DMS 273 (cell line): ENCODE results near the gene FOXJ1.

Experiments
- DNase-seq: peaks from one replicate; lab custom pipeline; 2025; ENCODE audit not compliant: unreplicated experiment; lab: John Stamatoyannopoulos, UW

FOXJ1 gene

DNA sequence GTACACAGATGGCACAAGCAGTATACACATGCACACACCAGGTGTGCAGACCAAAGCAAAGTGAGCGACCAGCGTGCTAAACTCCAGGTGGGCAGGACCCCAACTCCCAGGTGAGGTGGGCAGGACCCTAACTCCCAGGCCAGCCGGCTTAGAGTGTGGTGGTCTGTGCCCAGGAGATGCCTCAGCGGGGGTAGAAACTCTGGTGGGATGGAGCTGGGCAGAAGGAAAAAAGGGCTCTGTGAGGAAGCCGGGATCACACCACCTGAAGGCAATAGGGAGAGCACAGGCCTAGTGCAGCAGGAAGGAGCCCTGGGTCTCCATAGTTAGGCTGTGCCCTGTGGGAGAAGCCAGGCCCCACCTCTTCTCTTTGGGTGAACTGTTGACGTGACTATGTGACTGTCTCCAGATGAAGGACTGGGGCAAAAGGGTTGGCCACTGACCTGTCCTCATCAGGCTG lies 1.6 kb upstream of the FOXJ1 start:
- DNase-seq: no peak

DNA sequence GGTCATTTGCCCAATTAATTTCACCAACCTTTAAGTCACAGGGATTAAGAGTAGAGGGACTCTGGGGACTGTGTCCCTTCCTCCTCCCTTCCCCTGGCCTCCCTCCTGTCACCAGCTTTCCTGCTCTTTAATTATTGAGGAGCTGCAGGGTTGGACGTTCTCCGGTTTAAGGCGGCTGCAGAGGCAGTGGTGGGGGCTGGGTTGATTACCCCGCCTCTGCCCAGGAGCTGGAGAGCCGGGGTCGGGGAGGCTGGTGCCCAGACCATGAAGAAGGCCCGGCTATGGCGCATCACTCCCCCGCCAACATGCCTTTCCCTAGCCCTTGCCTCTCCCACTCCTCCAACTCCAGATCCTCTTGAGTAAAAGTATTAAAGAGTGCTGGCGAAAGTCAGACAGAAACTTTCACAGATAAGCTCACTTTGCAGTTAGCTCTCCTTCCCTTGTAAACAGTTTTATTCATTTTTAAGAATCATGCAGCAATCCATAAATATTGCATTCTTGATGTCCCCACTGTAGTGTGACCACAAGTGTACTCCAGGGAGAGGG lies 1.1 kb upstream of the FOXJ1 start:
- DNase-seq: no peak

DNA sequence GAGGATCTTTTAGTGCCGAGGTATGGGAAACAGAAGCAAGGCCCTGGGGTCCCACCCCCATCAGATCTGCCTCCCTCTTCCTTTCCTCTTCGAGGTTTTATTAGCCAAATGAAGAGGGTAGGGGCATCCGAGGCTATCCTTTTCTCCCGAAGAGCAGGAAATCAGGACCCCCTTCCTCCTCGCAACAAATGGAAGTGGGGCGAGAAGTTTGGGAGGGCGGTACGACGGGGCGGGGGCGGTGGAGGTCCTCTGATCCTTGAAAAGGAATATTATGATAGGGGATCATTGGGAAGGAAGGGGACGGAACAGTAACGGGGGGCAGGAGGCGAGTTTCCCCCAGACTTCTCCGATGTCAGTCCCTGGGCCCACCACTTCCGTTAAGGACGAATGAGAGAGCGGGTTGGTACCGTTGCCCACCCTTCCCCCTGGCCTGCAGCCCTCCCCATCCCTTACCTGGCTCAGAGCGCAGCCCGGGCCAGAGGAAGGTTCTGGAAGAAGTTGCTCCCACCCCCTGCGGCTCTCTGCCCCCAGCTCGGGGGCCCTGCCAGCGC lies 309 bp downstream of the FOXJ1 start:
- DNase-seq: no peak

DNA sequence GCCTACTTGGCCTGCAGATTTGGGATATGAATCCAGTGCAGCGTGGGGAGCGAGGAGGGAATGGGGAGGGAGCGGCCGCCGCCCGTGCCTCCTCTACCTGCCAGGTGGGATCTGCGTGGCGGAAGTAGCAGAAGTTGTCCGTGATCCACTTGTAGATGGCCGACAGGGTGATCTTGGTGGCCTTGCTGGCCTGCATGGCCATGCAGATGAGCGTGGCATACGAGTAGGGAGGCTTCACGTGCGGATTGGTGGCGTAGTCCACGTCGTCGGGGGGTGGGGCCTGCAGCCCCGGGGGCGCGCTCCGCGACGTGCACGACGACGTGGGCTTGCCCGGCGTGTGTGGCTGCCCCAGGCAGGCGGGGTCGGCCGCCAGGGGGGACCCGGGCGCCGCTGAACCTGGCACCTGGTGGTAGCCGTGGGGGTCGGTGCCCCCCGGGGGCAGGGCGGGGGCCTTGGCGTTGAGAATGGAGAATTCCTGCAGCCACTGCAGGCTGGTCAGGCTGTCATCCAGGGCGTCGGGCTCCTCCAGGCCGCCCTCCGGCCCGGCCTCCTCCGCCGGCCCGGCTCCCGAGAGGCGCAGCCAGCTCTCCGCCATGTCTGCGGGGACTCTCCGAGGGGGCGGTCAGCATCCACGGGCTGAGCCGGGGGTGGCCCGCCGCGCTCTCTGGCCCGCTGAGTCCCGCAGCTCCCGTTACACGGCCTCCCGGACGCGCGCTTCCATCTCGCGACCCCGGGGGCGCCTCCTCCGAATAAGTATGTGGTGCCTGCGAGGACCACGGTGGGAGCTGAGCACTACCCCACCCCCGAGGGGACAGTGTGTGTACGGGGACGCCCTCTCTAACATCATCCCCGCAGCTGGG lies 1.0 kb downstream of the FOXJ1 start:
- no peak for DNase-seq

DNA sequence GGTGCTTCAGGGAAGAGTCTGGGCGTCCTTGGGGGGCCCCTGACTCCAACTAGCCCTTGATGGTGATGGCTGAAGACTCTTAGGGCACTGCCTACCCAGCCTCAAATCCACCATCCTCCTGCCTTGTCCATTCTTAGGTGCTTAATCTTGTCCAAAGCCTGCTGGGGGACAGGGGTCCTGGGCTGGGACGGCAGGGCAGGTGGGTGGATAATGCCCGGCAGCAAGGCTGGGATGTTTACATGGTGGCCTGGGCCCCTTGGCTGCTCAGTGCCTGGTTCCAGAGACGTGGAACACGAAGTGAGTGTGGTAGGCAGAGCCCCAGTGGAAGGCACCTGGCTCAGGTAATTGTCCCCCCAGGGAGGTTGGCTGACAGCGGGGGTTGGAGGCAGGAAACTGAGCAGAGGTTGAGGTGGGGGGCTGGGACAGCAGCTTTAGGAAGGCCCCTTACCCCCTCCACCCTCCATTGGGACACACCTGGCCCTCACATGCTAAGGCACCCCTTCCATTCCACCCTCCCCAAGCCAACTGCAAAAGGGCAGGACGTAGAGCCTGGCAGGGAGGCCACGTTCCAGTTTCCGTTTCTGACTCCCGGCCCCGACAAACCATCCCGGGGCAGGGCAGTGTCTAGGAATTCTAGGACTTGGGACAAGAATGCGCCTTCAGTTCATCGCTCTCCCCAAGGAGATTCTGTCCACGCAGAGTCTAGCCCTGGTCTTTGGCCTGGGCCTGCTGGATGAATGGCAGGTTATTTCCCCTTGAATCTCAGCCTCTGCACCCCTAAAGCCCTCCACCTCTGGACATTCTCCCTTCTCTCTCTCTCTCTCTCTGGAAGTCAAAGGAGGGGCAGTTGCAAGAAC lies 1.9 kb downstream of the FOXJ1 start:
- no peak for DNase-seq

DNA sequence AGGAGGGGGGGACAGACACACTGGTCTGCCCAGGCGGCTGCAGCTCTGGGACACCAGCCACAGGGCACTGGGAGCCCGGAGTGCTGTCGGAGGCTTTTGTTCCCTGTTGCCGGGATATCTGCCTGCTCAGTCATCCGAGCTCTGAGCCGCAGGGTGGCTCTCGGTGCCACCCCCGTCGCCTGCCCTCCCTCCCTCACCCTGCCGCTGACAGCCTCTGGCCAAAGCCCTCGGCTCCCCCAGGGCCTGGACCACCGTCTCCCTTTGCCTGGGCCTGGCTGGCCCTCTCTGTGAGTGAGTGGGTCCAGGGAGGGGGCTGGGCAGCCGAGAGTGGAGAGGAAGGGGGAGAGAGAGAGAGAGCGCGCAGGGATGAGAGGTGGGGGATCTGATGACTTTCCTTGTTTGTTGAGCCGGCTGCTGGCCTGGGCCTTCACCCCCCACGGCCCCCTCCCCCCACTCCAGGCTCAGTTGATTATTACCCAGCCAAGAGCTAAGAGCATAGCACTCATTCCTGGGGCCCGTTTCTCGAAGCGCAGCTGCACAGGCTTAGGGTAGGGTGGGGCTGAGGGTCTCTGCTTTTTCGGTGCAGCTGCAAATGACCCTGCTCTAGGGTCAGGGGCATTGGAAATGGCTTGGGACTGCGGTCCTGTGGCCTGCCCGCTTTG lies 2.7 kb downstream of the FOXJ1 start:
- no peak for DNase-seq

DNA sequence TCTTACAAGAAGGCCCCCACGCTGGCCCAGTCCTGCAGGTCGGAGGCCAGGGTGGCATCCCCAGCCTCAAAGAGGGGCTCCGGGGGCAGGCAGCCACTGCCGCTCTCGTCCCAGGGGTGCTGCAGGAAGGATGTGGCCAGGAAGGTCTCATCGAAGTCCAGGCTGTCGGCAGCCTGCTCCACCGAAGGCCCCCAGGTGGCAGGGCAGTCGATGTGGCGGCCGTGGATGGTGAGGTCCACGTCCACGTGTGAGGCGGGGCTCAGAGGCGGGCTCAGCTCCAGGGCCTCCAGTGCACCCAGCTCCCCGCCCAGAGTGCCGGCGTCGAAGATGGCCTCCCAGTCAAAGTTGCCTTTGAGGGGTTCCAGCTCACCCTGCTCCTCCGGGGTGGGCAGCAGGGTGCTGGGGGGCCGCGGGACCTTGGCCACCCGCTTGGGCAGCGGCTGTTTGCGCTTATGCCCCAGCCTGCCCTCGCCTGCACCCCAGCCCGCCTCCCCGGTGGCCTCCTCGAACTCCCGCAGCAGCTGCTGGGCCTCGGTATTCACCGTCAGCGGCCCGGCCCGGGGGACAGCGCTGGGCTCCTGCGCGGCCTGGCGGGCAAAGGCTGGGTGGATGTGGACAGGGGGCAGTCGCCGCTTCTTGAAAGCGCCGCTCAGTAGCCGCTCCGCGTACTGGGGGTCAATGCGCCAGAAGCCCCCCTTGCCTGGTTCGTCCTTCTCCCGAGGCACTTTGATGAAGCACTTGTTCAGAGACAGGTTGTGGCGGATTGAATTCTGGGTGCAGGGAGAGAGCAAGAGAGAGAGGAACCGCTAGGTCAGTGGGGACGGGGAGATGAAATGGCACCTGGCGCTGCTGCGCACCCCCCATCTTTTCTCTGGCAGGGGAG lies 3.5 kb downstream of the FOXJ1 start:
- no peak for DNase-seq

DNA sequence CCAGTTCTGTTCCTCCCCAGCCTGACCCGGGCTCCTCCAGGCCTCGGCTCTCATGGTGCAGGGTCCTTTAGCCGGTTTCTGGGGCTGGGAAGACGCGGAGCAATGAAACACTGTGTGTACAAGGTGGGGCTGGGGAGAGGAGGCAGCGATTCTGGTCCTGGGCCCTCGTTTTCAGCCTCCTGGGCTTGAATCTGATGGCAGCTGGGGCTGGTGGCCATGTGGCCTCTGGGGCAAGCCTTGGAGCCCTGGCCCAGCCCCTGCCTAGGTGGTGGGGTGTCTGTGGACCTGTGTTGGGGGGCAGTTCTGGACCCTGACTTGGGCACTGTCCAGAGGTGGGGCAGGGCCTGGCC lies 4.1 kb downstream of the FOXJ1 start:
- no peak for DNase-seq

DNA sequence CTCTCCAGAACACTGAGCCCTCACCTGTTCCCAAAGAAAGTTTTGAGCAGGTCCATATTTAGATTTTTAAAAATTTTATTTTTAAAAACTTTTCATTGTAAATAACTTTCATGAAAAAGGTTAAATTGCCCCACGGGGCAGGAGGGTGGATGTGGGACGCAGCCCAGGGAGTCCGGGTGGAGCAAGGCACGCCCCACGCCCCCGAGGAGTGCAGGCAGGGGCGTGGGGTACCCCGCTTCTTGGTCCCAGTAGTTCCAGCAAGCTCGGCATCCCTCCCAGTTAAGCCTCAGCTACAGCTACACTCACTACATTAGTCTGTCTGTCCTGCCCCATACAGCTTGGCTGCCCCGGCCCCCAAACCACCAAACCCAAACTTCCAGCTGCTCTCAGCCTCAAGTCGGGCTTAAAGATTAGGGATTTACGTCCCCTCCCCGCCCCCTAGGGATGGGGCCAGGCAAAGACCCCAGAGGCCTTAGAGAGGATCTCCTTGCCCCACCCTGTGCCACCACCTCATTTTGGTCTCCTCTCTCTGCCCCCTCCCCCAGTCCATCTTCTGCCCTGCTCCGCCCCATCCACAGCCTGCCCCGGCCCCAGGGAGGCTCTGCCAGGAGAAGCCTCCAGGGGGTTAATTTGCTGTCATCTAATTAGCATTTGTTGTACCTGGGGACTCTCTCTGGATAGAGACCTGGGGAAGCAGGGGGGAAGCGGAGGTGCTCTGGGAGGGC lies 4.6 kb downstream of the FOXJ1 start:
- no peak for DNase-seq

DNA sequence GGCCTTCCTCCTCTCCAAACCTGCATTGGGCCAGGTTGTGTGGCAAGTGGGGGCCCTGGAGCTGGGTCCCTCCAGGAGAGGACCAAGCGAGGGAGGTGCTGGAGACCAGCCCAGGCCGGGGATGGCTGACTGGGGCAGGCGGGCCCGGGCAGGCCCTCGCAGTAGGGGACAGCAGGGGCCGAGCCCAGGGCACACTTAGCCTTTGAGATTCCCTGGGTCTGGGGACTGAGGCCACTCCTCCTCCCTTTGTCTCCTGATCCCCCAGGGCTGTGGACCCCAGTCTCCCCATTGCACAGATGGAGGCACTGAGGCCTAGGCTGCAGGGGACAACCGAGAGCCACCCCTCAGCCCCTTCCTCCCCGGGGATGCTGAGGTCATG lies 5.2 kb downstream of the FOXJ1 start:
- no peak for DNase-seq

DNA sequence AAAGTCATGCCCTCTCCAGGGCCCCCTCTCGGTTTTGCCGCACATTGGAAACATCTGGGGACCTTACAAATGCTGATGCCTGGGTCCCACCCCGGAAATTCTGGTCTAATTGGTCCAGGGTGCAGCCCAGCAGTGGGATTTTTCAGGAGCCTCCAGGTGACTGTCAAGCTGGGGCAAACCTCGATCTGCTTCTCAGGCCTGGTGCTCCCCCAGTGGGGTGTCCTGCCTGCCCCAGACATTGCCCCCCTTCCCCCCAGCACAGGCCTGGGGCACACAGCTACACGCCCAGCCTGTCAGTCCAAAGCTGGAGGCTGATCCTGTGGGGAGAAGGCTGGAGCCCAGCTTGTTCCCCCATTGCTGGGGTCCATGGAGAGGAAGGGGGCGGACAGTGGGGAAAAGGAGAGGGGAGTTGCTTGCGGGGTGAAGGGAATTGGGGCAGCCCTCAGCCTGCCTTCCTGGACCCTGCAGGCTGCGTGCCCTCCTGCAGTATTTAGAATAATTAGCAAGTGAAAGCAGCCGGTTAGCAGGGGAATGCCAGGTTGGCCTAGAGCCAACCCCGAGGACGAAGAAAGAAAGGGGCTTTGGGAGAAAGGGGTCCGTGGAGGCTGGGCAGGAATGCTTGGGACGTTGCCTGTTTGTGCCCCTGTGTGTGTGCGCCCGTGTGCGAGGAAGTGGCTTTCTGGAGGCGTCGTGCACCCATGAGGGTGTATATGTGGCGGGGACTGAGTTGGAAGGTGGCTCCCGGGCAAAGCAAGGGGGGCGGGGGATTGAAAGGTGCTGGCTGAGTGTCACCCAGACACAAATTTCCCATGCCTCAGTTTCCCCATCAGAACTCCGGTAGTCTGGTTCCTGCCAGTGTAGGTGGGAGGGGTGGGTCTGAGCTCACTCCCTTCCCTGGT lies 5.9 kb downstream of the FOXJ1 start:
- DNase-seq: no peak

DNA sequence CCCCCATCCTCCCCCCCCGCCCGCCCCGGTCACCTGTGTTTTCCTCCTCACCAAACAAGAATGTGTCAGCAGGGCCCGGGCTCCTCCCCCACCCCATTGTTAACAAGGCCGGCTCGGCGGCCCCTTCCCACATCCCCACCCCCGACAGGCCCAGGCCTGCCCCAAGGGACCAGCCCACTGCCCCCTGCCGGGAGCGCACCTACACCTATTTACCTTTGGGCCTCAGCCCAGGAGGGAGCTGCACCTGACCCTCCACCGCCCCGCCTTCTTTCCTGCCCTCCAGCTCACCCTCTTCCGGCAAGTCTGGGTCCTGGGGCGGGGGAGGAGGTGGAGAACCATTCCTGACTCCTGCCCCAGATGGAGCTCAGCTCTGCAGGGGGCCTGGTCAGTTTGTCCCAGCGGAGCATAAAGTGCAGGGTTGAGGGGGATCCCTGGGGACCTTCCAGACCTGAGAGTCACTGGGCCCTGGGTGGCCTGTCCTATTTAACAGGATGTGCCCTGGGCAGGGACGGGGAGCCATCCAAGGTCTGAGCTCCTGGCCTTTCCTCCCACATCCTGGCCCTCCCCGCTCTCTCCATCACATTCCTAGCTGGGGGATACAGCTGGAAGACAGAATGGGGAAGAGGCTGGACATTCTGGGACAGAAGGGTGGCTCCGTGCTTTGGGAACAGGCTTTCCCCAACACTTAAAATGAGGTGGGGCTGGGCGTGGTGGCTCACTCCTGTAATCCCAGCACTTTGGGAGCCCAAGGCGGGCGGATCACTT lies 8.3 kb downstream of the FOXJ1 start:
- DNase-seq: no peak

DNA sequence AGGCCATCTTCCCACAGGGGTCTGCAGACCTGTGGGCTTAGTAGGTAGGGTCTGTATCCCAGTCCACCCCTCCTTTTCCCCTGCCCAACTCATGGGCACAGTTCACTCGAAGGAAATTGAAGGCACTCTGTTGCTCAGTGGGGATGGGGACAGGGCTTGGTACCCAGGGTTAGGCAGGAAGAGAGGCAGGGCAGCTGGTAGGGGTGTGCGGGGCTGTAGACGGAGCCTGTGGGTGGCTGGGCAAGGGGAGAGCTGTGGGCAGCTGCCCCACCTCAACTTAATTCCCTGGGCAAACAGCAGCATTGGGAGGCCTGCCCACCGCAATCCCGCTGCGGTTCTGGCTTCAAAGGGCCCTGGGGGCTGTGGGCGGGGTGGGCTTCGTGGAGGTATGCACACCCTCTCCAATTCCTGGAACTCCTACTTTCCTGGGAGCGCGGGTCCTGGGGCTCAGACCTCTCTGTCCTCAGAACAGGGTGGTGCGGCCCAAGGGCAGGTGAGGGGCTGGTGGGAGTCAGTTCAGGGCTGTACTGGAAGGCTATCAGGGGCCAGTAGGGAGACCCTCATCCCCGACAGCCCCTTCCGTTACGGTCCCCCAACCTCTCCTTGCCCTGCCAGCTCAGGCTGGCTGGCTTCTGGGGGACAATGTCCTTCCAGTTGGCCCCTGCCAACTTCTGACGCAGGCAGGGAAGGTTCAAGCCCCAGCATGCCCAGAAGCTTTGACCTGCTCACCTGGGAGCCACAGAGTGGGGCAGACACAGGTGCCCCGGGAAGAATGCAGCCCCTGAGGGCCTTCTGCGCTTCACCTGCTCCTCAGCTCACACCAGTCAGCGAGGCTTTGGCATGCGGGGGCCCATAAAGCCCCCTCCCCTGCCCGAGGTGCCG lies 9.1 kb downstream of the FOXJ1 start:
- no peak for DNase-seq

DNA sequence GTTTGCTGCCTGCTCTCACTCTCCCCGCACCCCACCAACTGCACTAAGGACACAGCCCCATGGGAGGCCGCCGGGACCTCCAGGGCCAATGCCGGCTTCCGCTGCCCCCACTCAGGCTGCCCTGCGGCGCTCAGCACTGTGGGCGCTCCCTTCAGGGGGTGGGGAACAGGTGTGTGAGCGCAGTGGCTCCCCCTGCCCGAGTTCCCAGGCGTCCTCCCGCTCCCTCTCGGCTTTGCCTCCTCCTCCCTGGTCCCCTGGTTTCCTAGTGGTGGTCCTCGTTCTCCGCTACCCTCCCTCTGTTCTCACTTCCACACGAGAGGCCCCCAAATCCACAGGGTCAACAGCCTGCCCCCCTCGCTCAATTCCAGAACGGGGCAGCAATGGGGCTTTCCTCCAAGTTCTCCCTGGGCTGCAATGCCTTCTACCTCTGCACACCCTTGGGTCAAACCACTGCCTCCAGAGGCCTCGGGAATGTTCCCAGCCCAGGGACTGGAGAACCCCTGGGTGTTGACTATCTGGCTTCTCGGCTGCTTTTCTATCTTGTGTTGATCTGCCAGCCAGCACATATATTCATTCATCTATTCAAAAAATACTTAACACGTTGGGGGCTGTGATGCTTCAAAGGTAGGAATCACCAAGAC lies 9.9 kb downstream of the FOXJ1 start:
- no peak for DNase-seq

DNA sequence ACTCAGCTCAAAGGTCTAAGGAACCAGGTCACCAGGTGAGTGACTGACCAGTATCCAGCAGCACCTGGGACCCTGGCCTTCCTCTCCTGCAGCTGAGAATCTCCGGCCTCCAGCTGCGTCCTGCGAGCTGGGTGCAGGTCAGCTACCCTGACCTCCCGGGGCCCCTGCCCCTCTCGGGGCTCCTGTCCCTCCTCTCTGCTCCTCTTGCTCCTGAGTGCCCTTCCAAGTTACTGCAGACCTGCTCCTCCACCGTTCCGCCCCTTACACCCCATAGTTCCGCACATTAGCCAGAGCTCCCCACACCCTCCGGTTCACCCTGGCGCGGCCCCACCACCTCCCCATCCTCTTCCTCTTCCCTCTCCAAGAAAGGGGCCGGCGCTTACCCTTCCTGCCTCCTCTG lies 10.6 kb downstream of the FOXJ1 start:
- DNase-seq: no peak

DNA sequence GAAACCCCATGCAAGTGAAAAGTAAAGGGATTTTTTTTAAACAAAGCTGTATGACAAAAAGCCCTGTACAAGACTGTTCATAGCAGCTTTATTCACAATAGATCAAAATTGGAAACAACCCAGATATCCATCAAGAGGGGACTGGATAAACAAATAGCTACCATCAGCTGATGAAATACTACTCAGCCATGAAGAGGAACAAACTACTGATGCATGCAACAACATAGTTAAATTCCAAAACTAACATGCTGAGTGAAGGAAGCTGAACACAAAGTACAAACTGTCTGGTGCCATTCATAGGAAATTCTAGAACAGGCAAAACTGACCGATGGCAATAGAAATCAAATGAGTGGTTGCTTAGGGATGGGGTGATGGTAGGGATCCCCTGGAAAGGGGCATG lies 15.1 kb downstream of the FOXJ1 start:
- DNase-seq: no peak

DNA sequence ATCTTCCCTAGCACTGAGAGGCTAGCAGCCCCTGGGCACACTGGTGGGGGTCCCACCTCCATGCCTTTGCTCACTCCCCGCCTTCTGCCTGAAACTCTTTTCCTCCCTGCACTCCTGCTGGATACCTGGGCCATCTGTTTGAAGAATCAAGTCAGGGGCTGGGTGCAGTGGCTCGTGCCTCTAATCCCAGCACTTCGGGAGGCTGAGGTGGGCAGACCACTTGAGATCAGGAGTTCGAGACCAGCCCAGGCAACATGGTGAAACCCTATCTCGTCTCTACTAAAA lies 15.7 kb downstream of the FOXJ1 start:
- no peak for DNase-seq
